ENCODE data around the gene ATXN7L1. TPM values are rescaled to one million over a fixed set of nuclear protein-coding genes. Genes with fewer than 3 reads are reported as not detected.

Gene ATXN7L1
- total RNA-seq, 1 experiment from 2014 or later, result 24.3 TPM

GRCh38 chr7:105743351-105744090, 132.9 kb downstream of the ATXN7L1 start:
- DNase-seq, result no peak
- Histone ChIP-seq H3K79me2 (ENCODE audit: insufficient read depth, low read length) (no peaks in the 10 kb centered on the region), H2BK15ac (ENCODE audit: low read depth, low read length) (no peak overlapping the region), H3K14ac (ENCODE audit: insufficient read depth, low read length) (no peak overlapping the region), H2BK5ac (ENCODE audit: insufficient read length, low read length) (no peak overlapping the region), H3K18ac (ENCODE audit: insufficient read length, low read depth, low read length) (no peak overlapping the region), H2BK20ac (ENCODE audit: low read depth, low read length, poor library complexity, severe bottlenecking) (no peak overlapping the region), H3K27me3 (ENCODE audit: insufficient read depth, low read length) (no peaks in the 10 kb centered on the region; the same call in 1 of the 2 replicates), H2BK12ac (ENCODE audit: insufficient read length, low read depth, low read length) (no peak overlapping the region), H3K56ac (ENCODE audit: insufficient read length, low read depth, low read length) (no peak overlapping the region), H2AFZ (ENCODE audit: low read length) (no peak overlapping the region), H2BK120ac (ENCODE audit: low read depth, low read length, poor library complexity, severe bottlenecking) (no peak overlapping the region), H3K4me2 (ENCODE audit: insufficient read depth, insufficient read length, low read length) (no peak overlapping the region), H3K27ac (ENCODE audit: insufficient read length, low read depth, low read length) (no peak overlapping the region), H3K79me1 (ENCODE audit: insufficient read depth, low read depth, low read length, poor library complexity, severe bottlenecking) (no peaks in the 10 kb centered on the region), H2AK5ac (ENCODE audit: insufficient read length, low read length) (no peak overlapping the region), H3K4ac (ENCODE audit: low read depth, low read length) (no peak overlapping the region), H3K23me2 (ENCODE audit: insufficient read length, low read depth, low read length, poor library complexity, severe bottlenecking) (no peaks in the 10 kb centered on the region), H3K23ac (ENCODE audit: insufficient read length, low read depth, low read length) (no peak overlapping the region), H3T11ph (ENCODE audit: low read length) (no peak overlapping the region), H3K9me3 (ENCODE audit: control insufficient read depth, low read depth, low read length) (no peaks in the 10 kb centered on the region), H4K20me1 (ENCODE audit: control insufficient read depth, insufficient read depth, insufficient read length) (no peaks in the 10 kb centered on the region), H3K9ac (ENCODE audit: extremely low read depth, insufficient read length, low read length) (no peak overlapping the region), H4K5ac (ENCODE audit: insufficient read length, low read depth, low read length) (no peak overlapping the region), H4K91ac (ENCODE audit: insufficient read length, low read depth, low read length) (no peak overlapping the region), H3K4me1 (ENCODE audit: insufficient read depth, low read length) (peaks cover 1% of the 10 kb centered on the region; the same call in 1 of the 2 replicates), H4K8ac (replicated peaks; ENCODE audit: insufficient read length, low read depth, low read length) (no peak overlapping the region)
- TF ChIP-seq CTCF (conservative IDR thresholded peaks at IDR 0.05), result no peak
- H3K4me3 Mint-ChIP-seq, result no peak overlapping the region
- no peak overlapping the region; a peak in 1 of 7 replicates for H3K27ac Mint-ChIP-seq
- H3K36me3 Mint-ChIP-seq (ENCODE audit: insufficient read depth in 1 of 3, low read depth in 3 of 3), result peaks cover 0 to 5% (median 0%) of the 10 kb centered on the region in 3 experiments; a peak in 3 of 7 replicates
- no peaks in the 10 kb centered on the region for H3K27me3 Mint-ChIP-seq (ENCODE audit: low read depth)
- no peaks in the 10 kb centered on the region for H3K9me3 Mint-ChIP-seq
- whole genome bisulfite sequencing (ENCODE audit: extremely low coverage, insufficient read length, low lambda C conversion rate), result no CpG with 5 or more reads among the region's 11 CpGs
- H3K4me1 Mint-ChIP-seq, result peaks cover 16 to 22% of the 10 kb centered on the region in 2 experiments
